ENCODE results near the gene SLC25A27. TPM values are rescaled to one million over a fixed set of nuclear protein-coding genes. Genes with fewer than 3 reads are reported as not detected.

Gene SLC25A27
- total and polyA plus RNA-seq, 4 donors = 2.5 to 24.2 (median 4.9) TPM

DNA sequence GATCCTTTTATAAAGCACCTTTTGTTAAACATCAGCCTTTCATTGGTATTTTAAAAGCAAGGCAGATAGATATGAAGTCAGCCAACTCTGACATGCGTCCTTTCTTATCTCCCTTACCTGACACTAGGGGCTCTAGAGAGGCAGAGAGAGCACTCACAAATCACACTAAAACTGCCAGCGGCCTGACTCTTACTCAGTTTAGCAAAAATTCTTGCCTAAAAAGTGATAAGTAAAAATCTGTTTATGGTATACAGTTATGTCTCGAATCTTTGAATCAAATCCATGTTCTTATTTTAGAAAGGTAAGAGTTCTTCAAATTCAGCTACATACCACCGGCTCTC lies 24.5 kb downstream of the SLC25A27 start:
- H3K4me3 ChIP-seq (ENCODE audit: low read depth in 1 of 3, low read length in 3 of 3) = no peak overlapping the region
- peaks cover 5 to 16% (median 10%) of the 10 kb centered on the region in 4 donors for H3K36me3 ChIP-seq (ENCODE audit: control insufficient read depth in 4 of 4, insufficient read depth in 3 of 4, low read depth in 1 of 4, low read length in 3 of 4)
- TF ChIP-seq JUND (IDR thresholded peaks at IDR 0.05) (no peak), RAD21 (IDR thresholded peaks at IDR 0.05) (no peak), HNF4G (IDR thresholded peaks at IDR 0.05) (no peak), HNF4A (conservative IDR thresholded peaks at IDR 0.05) (no peak), FOXA1 (IDR thresholded peaks at IDR 0.05) (no peak), GABPA (IDR thresholded peaks at IDR 0.05 in 1 of 2, conservative IDR thresholded peaks at IDR 0.05 in 1 of 2) (no peak), YY1 (IDR thresholded peaks at IDR 0.05) (no peak), SP1 (IDR thresholded peaks at IDR 0.05) (no peak), RXRA (IDR thresholded peaks at IDR 0.05) (no peak)
- TF ChIP-seq, protein P1, sequence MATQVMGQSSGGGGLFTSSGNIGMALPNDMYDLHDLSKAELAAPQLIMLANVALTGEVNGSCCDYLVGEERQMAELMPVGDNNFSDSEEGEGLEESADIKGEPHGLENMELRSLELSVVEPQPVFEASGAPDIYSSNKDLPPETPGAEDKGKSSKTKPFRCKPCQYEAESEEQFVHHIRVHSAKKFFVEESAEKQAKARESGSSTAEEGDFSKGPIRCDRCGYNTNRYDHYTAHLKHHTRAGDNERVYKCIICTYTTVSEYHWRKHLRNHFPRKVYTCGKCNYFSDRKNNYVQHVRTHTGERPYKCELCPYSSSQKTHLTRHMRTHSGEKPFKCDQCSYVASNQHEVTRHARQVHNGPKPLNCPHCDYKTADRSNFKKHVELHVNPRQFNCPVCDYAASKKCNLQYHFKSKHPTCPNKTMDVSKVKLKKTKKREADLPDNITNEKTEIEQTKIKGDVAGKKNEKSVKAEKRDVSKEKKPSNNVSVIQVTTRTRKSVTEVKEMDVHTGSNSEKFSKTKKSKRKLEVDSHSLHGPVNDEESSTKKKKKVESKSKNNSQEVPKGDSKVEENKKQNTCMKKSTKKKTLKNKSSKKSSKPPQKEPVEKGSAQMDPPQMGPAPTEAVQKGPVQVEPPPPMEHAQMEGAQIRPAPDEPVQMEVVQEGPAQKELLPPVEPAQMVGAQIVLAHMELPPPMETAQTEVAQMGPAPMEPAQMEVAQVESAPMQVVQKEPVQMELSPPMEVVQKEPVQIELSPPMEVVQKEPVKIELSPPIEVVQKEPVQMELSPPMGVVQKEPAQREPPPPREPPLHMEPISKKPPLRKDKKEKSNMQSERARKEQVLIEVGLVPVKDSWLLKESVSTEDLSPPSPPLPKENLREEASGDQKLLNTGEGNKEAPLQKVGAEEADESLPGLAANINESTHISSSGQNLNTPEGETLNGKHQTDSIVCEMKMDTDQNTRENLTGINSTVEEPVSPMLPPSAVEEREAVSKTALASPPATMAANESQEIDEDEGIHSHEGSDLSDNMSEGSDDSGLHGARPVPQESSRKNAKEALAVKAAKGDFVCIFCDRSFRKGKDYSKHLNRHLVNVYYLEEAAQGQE (IDR thresholded peaks at IDR 0.05) = no peak
- TF ChIP-seq, protein P2, sequence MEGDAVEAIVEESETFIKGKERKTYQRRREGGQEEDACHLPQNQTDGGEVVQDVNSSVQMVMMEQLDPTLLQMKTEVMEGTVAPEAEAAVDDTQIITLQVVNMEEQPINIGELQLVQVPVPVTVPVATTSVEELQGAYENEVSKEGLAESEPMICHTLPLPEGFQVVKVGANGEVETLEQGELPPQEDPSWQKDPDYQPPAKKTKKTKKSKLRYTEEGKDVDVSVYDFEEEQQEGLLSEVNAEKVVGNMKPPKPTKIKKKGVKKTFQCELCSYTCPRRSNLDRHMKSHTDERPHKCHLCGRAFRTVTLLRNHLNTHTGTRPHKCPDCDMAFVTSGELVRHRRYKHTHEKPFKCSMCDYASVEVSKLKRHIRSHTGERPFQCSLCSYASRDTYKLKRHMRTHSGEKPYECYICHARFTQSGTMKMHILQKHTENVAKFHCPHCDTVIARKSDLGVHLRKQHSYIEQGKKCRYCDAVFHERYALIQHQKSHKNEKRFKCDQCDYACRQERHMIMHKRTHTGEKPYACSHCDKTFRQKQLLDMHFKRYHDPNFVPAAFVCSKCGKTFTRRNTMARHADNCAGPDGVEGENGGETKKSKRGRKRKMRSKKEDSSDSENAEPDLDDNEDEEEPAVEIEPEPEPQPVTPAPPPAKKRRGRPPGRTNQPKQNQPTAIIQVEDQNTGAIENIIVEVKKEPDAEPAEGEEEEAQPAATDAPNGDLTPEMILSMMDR (IDR thresholded peaks at IDR 0.05; ENCODE audit: low read depth, low read length, missing input control) = no peak
- TF ChIP-seq, protein P3, sequence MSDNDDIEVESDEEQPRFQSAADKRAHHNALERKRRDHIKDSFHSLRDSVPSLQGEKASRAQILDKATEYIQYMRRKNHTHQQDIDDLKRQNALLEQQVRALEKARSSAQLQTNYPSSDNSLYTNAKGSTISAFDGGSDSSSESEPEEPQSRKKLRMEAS (IDR thresholded peaks at IDR 0.05) = no peak
- TF ChIP-seq, protein P4, sequence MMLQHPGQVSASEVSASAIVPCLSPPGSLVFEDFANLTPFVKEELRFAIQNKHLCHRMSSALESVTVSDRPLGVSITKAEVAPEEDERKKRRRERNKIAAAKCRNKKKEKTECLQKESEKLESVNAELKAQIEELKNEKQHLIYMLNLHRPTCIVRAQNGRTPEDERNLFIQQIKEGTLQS (IDR thresholded peaks at IDR 0.05) = no peak
- H3K9ac ChIP-seq (ENCODE audit: low read depth in 1 of 2, low read length in 2 of 2) = no peak overlapping the region
- 92% methylated on average over 4 of the region's 4 CpGs for WGBS
- no peaks in the 10 kb centered on the region for H3K4me1 ChIP-seq (ENCODE audit: control insufficient read depth in 4 of 4, insufficient read depth in 4 of 4, low read length in 3 of 4)
- DNase-seq (ENCODE audit: low spot score) = no peak
- no peak overlapping the region for H3K27ac ChIP-seq (ENCODE audit: low read depth in 1 of 2, low read length in 2 of 2)
- no peaks in the 10 kb centered on the region for H3K9me3 ChIP-seq (ENCODE audit: control insufficient read depth in 4 of 4, low read length in 3 of 4)
- no peaks in the 10 kb centered on the region for H3K27me3 ChIP-seq (ENCODE audit: control insufficient read depth in 4 of 4, insufficient read depth in 4 of 4, low read length in 3 of 4)

DNA sequence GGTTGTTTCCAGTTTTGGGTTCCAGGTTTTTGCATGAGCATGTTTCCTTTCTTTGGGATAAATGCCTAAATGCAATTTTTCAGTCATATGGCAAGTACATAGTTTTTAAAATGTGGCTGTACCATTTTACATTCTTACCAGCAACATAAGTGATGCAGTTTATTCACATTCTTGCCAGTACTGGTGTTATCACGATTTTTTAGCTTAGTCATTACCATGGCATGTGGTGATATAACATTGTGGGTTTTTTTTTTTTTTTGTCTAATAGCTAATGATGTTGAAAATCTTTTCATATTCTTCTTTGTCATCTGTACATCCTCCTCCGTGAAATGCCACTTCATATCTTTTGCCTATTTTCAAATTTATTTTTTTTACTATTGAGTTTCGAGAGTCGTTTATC lies 32.0 kb downstream of the SLC25A27 start:
- H3K27ac ChIP-seq (ENCODE audit: low read depth in 1 of 2, low read length in 2 of 2) = no peak overlapping the region
- H3K4me1 ChIP-seq (ENCODE audit: control insufficient read depth in 4 of 4, insufficient read depth in 4 of 4, low read length in 3 of 4) = no peaks in the 10 kb centered on the region
- H3K9me3 ChIP-seq (ENCODE audit: control insufficient read depth in 4 of 4, low read length in 3 of 4) = peaks cover 0 to 4% (median 0%) of the 10 kb centered on the region in 4 donors
- TF ChIP-seq RXRA (IDR thresholded peaks at IDR 0.05) (no peak), YY1 (IDR thresholded peaks at IDR 0.05) (no peak), RAD21 (IDR thresholded peaks at IDR 0.05) (no peak), GABPA (IDR thresholded peaks at IDR 0.05 in 1 of 2, conservative IDR thresholded peaks at IDR 0.05 in 1 of 2) (no peak), TAF1 (conservative IDR thresholded peaks at IDR 0.05) (no peak), FOXA1 (IDR thresholded peaks at IDR 0.05) (no peak), NR2F2 (IDR thresholded peaks at IDR 0.05) (no peak), EGR1 (IDR thresholded peaks at IDR 0.05; ENCODE audit: low read depth in 2 of 2) (no peak), FOXA2 (IDR thresholded peaks at IDR 0.05) (no peak)
- TF ChIP-seq, protein P4 (IDR thresholded peaks at IDR 0.05) = no peak
- TF ChIP-seq, protein P3 (IDR thresholded peaks at IDR 0.05) = no peak
- TF ChIP-seq, protein P1 (IDR thresholded peaks at IDR 0.05) = no peak
- TF ChIP-seq, protein P2 (IDR thresholded peaks at IDR 0.05; ENCODE audit: low read depth, low read length, missing input control) = no peak
- WGBS = 89% methylated on average over 4 of the region's 4 CpGs
- H3K9ac ChIP-seq (ENCODE audit: low read depth in 1 of 2, low read length in 2 of 2) = no peak overlapping the region
- no peak overlapping the region for H3K4me3 ChIP-seq (ENCODE audit: low read depth in 1 of 3, low read length in 3 of 3)
- H3K36me3 ChIP-seq (ENCODE audit: control insufficient read depth in 4 of 4, insufficient read depth in 3 of 4, low read depth in 1 of 4, low read length in 3 of 4) = no peaks in the 10 kb centered on the region
- no peaks in the 10 kb centered on the region for H3K27me3 ChIP-seq (ENCODE audit: control insufficient read depth in 4 of 4, insufficient read depth in 4 of 4, low read length in 3 of 4)
- no peak for DNase-seq (ENCODE audit: low spot score)
